GM18505 (cell line): ENCODE data around the gene MVP.

Experiments
- ATAC-seq: cut with Tn5 transposase; IDR thresholded peaks from one replicate; pipeline ENCODE4 v1.9.1; 2021; ENCODE audit not compliant: unreplicated experiment
- POLR2A ChIP-seq: IDR thresholded peaks from 4 replicates; pipeline ENCODE4 v1.6.1; 2011; ENCODE audit warnings: borderline replicate concordance; ENCODE audit not compliant: insufficient read depth, insufficient read length; ENCODE audit errors: extremely low read depth

Gene MVP

GRCh38 chr16:29848420-29849297, 28.4 kb downstream of the MVP start:
- ATAC-seq: no peak
- TF ChIP-seq POLR2A: no peak

GRCh38 chr16:29849505-29849904, 29.2 kb downstream of the MVP start:
- ATAC-seq: no peak
- no peak for TF ChIP-seq POLR2A

GRCh38 chr16:29850998-29851397, 30.7 kb downstream of the MVP start:
- no peak for TF ChIP-seq POLR2A
- ATAC-seq: no peak

GRCh38 chr16:29852654-29853053, 32.4 kb downstream of the MVP start:
- no peak for TF ChIP-seq POLR2A
- no peak for ATAC-seq

- TF ChIP-seq POLR2A: no peak
- ATAC-seq: no peak
These were observed 34.3 kb downstream of the MVP start for GRCh38 chr16:29854520-29855100.

GRCh38 chr16:29857133-29857760, 37.0 kb downstream of the MVP start:
- ATAC-seq: no peak
- no peak for TF ChIP-seq POLR2A

- TF ChIP-seq POLR2A: no peak
- ATAC-seq: no peak
These were observed 38.0 kb downstream of the MVP start for GRCh38 chr16:29858149-29858849.

- ATAC-seq: no peak
- no peak for TF ChIP-seq POLR2A
These were observed 38.7 kb downstream of the MVP start for GRCh38 chr16:29858974-29859373.

GRCh38 chr16:29860218-29860617, 40.0 kb downstream of the MVP start:
- no peak for TF ChIP-seq POLR2A
- no peak for ATAC-seq

- ATAC-seq: no peak
- no peak for TF ChIP-seq POLR2A
These were observed 42.2 kb downstream of the MVP start for GRCh38 chr16:29862383-29862883.

GRCh38 chr16:29862884-29863668, 42.8 kb downstream of the MVP start, which contains the start of gene CDIPT:
TSS of gene CDIPT (minus strand) at chr16:29863226. CDS start at chr16:29862857, 369 bp downstream.
- TF ChIP-seq POLR2A: peak; percentile 57
- ATAC-seq: peak; percentile 88

- TF ChIP-seq POLR2A: no peak
- ATAC-seq: no peak
These were observed 43.4 kb downstream of the MVP start for GRCh38 chr16:29863669-29863984.
